Panc1 (cell line): ENCODE data around the gene CBX8.

Experiments used
- POLR2AphosphoS5 ChIP-seq: IDR thresholded peaks from 2 replicates; pipeline ENCODE4 v1.6.1; 2012; ENCODE audit warnings: mild to moderate bottlenecking, low read depth, low read length, moderate library complexity
- SIN3A ChIP-seq: IDR thresholded peaks from 2 replicates; pipeline ENCODE4 v1.6.1; 2012; ENCODE audit warnings: low read depth, mild to moderate bottlenecking, low read length, moderate library complexity, borderline replicate concordance; ENCODE audit not compliant: insufficient read depth
- TF ChIP-seq, protein P1 (sequence below): fragments of 450-650 bp; IDR thresholded peaks from 2 replicates; pipeline ENCODE4 v1.5.1; 2017; ENCODE audit warnings: mild to moderate bottlenecking
- TF ChIP-seq, protein P2 (sequence below), 2 experiments: IDR thresholded peaks; 2 replicates each; pipeline ENCODE4 v1.6.1; 2011 to 2012; ENCODE audit warnings: low read depth in 2 of 2, control low read depth in 1 of 2, low read length in 1 of 2, mild to moderate bottlenecking in 1 of 2, moderate library complexity in 1 of 2; ENCODE audit not compliant: insufficient read depth in 1 of 2

DNA sequence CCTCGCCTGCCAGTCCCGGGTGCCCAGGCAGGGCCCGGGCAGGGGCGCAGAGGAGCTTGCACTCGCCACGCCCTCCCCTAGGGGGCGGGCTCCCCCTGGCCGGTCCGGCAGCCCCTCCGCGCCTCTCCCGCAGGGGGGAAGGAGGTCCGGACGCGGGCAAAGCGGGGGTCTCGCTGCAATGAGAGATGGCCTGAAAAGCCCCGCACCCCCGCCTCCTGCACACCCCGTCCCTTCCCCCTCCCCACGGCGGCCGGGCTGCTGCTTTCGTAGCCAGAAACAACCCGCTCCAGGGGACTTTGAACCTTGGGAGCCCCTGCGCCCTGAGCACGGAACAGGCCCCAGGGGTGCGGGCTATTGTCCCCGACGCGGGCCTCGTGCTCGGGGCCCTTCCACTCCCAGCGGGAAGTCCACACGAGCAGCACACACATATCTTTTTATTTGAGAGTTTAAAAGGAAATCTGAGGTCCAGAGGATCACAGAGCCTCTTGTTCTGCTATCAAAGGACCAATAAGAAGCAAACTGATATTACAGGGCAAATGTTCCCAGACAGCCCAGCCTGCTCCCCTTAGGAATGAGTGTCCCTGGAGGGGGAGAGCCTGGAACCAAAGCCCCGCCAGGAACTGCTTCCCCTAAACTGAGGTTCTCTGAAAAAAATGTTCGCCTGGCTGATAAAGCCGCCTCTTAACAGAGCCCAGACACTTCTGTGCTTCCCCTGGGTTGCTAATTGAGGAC lies 48.2 kb upstream of the CBX8 start:
- TF ChIP-seq, protein P1, sequence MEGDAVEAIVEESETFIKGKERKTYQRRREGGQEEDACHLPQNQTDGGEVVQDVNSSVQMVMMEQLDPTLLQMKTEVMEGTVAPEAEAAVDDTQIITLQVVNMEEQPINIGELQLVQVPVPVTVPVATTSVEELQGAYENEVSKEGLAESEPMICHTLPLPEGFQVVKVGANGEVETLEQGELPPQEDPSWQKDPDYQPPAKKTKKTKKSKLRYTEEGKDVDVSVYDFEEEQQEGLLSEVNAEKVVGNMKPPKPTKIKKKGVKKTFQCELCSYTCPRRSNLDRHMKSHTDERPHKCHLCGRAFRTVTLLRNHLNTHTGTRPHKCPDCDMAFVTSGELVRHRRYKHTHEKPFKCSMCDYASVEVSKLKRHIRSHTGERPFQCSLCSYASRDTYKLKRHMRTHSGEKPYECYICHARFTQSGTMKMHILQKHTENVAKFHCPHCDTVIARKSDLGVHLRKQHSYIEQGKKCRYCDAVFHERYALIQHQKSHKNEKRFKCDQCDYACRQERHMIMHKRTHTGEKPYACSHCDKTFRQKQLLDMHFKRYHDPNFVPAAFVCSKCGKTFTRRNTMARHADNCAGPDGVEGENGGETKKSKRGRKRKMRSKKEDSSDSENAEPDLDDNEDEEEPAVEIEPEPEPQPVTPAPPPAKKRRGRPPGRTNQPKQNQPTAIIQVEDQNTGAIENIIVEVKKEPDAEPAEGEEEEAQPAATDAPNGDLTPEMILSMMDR = peak; percentile 96
- TF ChIP-seq POLR2AphosphoS5 = no peak
- TF ChIP-seq, protein P2, sequence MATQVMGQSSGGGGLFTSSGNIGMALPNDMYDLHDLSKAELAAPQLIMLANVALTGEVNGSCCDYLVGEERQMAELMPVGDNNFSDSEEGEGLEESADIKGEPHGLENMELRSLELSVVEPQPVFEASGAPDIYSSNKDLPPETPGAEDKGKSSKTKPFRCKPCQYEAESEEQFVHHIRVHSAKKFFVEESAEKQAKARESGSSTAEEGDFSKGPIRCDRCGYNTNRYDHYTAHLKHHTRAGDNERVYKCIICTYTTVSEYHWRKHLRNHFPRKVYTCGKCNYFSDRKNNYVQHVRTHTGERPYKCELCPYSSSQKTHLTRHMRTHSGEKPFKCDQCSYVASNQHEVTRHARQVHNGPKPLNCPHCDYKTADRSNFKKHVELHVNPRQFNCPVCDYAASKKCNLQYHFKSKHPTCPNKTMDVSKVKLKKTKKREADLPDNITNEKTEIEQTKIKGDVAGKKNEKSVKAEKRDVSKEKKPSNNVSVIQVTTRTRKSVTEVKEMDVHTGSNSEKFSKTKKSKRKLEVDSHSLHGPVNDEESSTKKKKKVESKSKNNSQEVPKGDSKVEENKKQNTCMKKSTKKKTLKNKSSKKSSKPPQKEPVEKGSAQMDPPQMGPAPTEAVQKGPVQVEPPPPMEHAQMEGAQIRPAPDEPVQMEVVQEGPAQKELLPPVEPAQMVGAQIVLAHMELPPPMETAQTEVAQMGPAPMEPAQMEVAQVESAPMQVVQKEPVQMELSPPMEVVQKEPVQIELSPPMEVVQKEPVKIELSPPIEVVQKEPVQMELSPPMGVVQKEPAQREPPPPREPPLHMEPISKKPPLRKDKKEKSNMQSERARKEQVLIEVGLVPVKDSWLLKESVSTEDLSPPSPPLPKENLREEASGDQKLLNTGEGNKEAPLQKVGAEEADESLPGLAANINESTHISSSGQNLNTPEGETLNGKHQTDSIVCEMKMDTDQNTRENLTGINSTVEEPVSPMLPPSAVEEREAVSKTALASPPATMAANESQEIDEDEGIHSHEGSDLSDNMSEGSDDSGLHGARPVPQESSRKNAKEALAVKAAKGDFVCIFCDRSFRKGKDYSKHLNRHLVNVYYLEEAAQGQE (IDR thresholded peaks at IDR 0.05; ENCODE audit: insufficient read depth in 1 of 2, low read depth in 2 of 2, low read length in 1 of 2) = no peak
- no peak for TF ChIP-seq SIN3A
